NCI-H82 treated with DMSO at 0.1 percent for 48 hours (cell line): ENCODE data around the gene LKAAEAR1.

Experiments
- DNase-seq: peaks from one replicate; lab custom pipeline; 2025; ENCODE audit not compliant: unreplicated experiment; lab: John Stamatoyannopoulos, UW

The LKAAEAR1 gene

GRCh38 chr20:64080013-64080812 is 4.0 kb downstream of the LKAAEAR1 start, which contains the start of gene OPRL1:
TSS of gene OPRL1 (plus strand) at chr20:64080082. CDS start at chr20:64092721, 12,639 bp downstream.
- no peak for DNase-seq

- DNase-seq, result peak; percentile 28
Observed at GRCh38 chr20:64079273-64080012, 4.8 kb downstream of the LKAAEAR1 start, which contains the start of gene RGS19. TSS of gene RGS19 (minus strand) at chr20:64079518. CDS start at chr20:64076886, 2,632 bp downstream.

- no peak for DNase-seq
Observed at GRCh38 chr20:64078934-64079272, 5.3 kb downstream of the LKAAEAR1 start.

GRCh38 chr20:64077876-64078551 is 6.2 kb downstream of the LKAAEAR1 start:
- no peak for DNase-seq

GRCh38 chr20:64077541-64077875 is 6.7 kb downstream of the LKAAEAR1 start:
- no peak for DNase-seq

- DNase-seq, result no peak
Observed at GRCh38 chr20:64077094-64077493, 7.1 kb downstream of the LKAAEAR1 start.

GRCh38 chr20:64076061-64076997 is 7.9 kb downstream of the LKAAEAR1 start:
- no peak for DNase-seq

GRCh38 chr20:64075556-64075955 is 8.6 kb downstream of the LKAAEAR1 start:
- DNase-seq, result no peak

- no peak for DNase-seq
Observed at GRCh38 chr20:64074963-64075362, 9.2 kb downstream of the LKAAEAR1 start.

GRCh38 chr20:64074184-64074789 is 9.9 kb downstream of the LKAAEAR1 start:
- DNase-seq, result no peak

- no peak for DNase-seq
Observed at GRCh38 chr20:64073476-64074183, 10.6 kb downstream of the LKAAEAR1 start.

GRCh38 chr20:64072498-64073063 is 11.6 kb downstream of the LKAAEAR1 start:
- DNase-seq, result no peak

- DNase-seq, result no peak
Observed at GRCh38 chr20:64071341-64072332, 12.6 kb downstream of the LKAAEAR1 start.

GRCh38 chr20:64070244-64070993 is 13.8 kb downstream of the LKAAEAR1 start:
- no peak for DNase-seq

- no peak for DNase-seq
Observed at GRCh38 chr20:64069614-64070243, 14.5 kb downstream of the LKAAEAR1 start.

- DNase-seq, result no peak
Observed at GRCh38 chr20:64069209-64069613, 15.0 kb downstream of the LKAAEAR1 start.
